ENCODE measurements around the gene MVB12B.
A peak's percentile ranks its signal among the peaks of the same experiment; 100 is the strongest.

MVB12B gene

GRCh38 chr9:126347911-126348760 is 21.5 kb downstream of the MVB12B start:
- no peak for DNase-seq
- Histone ChIP-seq H3K36me3 (peaks cover 52% of the 10 kb centered on the region), H3K27me3 (ENCODE audit: insufficient read depth, low read depth, severe bottlenecking) (no peaks in the 10 kb centered on the region), H3K27ac (peak overlapping the region; percentile 29), H3K4me3 (ENCODE audit: low read depth, low read length) (no peak overlapping the region), H3K9me3 (ENCODE audit: severe bottlenecking) (peaks cover 11% of the 10 kb centered on the region)
- TF ChIP-seq CTCF (IDR thresholded peaks at IDR 0.05; ENCODE audit: low read depth, low read length): no peak

GRCh38 chr9:126348911-126349550 is 22.4 kb downstream of the MVB12B start:
- Histone ChIP-seq H3K4me3 (ENCODE audit: low read depth, low read length) (no peak overlapping the region), H3K27me3 (ENCODE audit: insufficient read depth, low read depth, severe bottlenecking) (no peaks in the 10 kb centered on the region), H3K36me3 (peaks cover 45% of the 10 kb centered on the region), H3K9me3 (ENCODE audit: severe bottlenecking) (peaks cover 11% of the 10 kb centered on the region), H3K27ac (no peak overlapping the region)
- TF ChIP-seq CTCF (IDR thresholded peaks at IDR 0.05; ENCODE audit: low read depth, low read length): no peak
- no peak for DNase-seq

GRCh38 chr9:126354887-126355770 is 28.5 kb downstream of the MVB12B start:
- peaks cover 12% of the 10 kb centered on the region for H3K36me3 ChIP-seq
- no peak for DNase-seq
- H3K9me3 ChIP-seq (ENCODE audit: severe bottlenecking): peaks cover 12% of the 10 kb centered on the region
- TF ChIP-seq CTCF (IDR thresholded peaks at IDR 0.05; ENCODE audit: low read depth, low read length): no peak
- no peak overlapping the region for H3K27ac ChIP-seq
- no peaks in the 10 kb centered on the region for H3K27me3 ChIP-seq (ENCODE audit: insufficient read depth, low read depth, severe bottlenecking)
- no peak overlapping the region for H3K4me3 ChIP-seq (ENCODE audit: low read depth, low read length)

GRCh38 chr9:126357074-126357473 is 30.4 kb downstream of the MVB12B start:
- Histone ChIP-seq H3K9me3 (ENCODE audit: severe bottlenecking) (peaks cover 15% of the 10 kb centered on the region), H3K36me3 (peaks cover 10% of the 10 kb centered on the region), H3K27ac (no peak overlapping the region), H3K4me3 (ENCODE audit: low read depth, low read length) (no peak overlapping the region), H3K27me3 (ENCODE audit: insufficient read depth, low read depth, severe bottlenecking) (no peaks in the 10 kb centered on the region)
- TF ChIP-seq CTCF (IDR thresholded peaks at IDR 0.05; ENCODE audit: low read depth, low read length): no peak
- no peak for DNase-seq

GRCh38 chr9:126360073-126360472 is 33.4 kb downstream of the MVB12B start:
- no peak overlapping the region for H3K4me3 ChIP-seq (ENCODE audit: low read depth, low read length)
- H3K27me3 ChIP-seq (ENCODE audit: insufficient read depth, low read depth, severe bottlenecking): no peaks in the 10 kb centered on the region
- TF ChIP-seq CTCF (IDR thresholded peaks at IDR 0.05; ENCODE audit: low read depth, low read length): no peak
- DNase-seq: no peak
- peaks cover 16% of the 10 kb centered on the region for H3K9me3 ChIP-seq (ENCODE audit: severe bottlenecking)
- no peak overlapping the region for H3K27ac ChIP-seq
- peaks cover 15% of the 10 kb centered on the region for H3K36me3 ChIP-seq
